NB4 (cell line): Measurements from ENCODE around the gene ZSCAN10.

ENCODE experiments used
- POLR2A ChIP-seq: IDR thresholded peaks from 2 replicates; pipeline ENCODE4 v1.6.1; 2011; ENCODE audit warnings: mild to moderate bottlenecking; ENCODE audit not compliant: insufficient read length; ENCODE audit errors: extremely low read depth
- TF ChIP-seq, protein P1 (sequence below): IDR thresholded peaks from 2 replicates; pipeline ENCODE4 v1.6.1; 2011; ENCODE audit warnings: low read depth, low read length

DNA sequence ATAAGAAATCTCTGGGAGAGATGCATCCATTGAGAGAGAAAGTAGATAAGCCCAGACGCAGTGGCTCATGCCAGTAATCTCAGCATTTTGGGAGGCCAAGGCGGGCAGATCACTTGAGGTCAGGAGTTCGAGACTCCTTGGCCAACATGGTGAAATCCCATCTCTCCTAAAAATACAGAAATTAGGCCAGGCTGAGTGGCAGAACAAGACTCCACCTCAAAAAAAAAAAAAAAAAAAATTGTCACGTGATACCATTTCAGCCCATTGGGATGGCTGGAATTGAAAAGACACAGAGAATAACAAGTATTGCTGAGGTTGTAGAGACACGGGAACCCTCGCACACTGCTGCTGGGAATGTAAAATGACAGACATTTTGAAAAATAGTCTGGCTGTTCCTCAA lies 36.5 kb downstream of the ZSCAN10 start:
- TF ChIP-seq, protein P1, sequence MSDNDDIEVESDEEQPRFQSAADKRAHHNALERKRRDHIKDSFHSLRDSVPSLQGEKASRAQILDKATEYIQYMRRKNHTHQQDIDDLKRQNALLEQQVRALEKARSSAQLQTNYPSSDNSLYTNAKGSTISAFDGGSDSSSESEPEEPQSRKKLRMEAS = no peak
- no peak for TF ChIP-seq POLR2A
